HCT116 (cell line): ENCODE measurements around the gene CCSER1.

Experiments used
- ELF1 ChIP-seq: IDR thresholded peaks from 2 replicates; pipeline ENCODE4 v1.6.1; 2012; ENCODE audit warnings: low read depth, borderline replicate concordance
- POLR2AphosphoS5 ChIP-seq: IDR thresholded peaks from 2 replicates; pipeline ENCODE4 v1.6.1; 2011; ENCODE audit warnings: mild to moderate bottlenecking, low read depth, low read length, moderate library complexity
- SIN3A ChIP-seq: IDR thresholded peaks from 2 replicates; pipeline ENCODE4 v1.6.1; 2012; ENCODE audit warnings: low read depth
- SRF ChIP-seq: IDR thresholded peaks from 2 replicates; pipeline ENCODE4 v1.6.1; 2012; ENCODE audit warnings: low read depth
- TF ChIP-seq, protein P1 (sequence below), 3 experiments: fragments of 200-600 bp in 1 of 3; sonication (generic) in 1 of 3; IDR thresholded peaks in 2 of 3; conservative IDR thresholded peaks in 1 of 3; 2 replicates each; pipeline ENCODE4 v1.5.1; 2012 to 2017; ENCODE audit warnings: low read depth in 2 of 3, low read length in 2 of 3, antibody characterized with exemption in 1 of 3, borderline replicate concordance in 1 of 3, control low read depth in 1 of 3, mild to moderate bottlenecking in 1 of 3, mixed read lengths in 1 of 3, mixed run types in 1 of 3, moderate library complexity in 1 of 3; ENCODE audit not compliant: insufficient read depth in 1 of 3

DNA sequence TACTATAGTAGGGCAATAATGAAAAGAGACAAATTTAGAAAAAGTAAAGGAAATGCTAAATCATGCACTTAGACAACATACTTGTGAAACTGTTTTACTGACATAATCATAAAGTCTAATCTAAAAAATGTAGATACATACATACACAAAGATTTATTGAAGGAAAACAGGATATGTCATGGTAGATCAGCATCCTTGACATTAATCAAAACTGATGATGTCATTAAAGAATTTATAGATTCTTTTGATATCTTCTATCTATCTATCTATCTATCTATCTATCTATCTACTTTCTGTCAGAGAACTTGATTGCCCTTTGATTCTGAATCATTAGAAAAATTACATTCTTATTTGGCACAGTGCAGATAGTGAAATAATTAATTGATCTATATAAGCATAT lies 311.3 kb downstream of the CCSER1 start:
- no peak for TF ChIP-seq SIN3A
- no peak for TF ChIP-seq POLR2AphosphoS5
- TF ChIP-seq, protein P1, sequence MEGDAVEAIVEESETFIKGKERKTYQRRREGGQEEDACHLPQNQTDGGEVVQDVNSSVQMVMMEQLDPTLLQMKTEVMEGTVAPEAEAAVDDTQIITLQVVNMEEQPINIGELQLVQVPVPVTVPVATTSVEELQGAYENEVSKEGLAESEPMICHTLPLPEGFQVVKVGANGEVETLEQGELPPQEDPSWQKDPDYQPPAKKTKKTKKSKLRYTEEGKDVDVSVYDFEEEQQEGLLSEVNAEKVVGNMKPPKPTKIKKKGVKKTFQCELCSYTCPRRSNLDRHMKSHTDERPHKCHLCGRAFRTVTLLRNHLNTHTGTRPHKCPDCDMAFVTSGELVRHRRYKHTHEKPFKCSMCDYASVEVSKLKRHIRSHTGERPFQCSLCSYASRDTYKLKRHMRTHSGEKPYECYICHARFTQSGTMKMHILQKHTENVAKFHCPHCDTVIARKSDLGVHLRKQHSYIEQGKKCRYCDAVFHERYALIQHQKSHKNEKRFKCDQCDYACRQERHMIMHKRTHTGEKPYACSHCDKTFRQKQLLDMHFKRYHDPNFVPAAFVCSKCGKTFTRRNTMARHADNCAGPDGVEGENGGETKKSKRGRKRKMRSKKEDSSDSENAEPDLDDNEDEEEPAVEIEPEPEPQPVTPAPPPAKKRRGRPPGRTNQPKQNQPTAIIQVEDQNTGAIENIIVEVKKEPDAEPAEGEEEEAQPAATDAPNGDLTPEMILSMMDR (IDR thresholded peaks at IDR 0.05 in 2 of 3, conservative IDR thresholded peaks at IDR 0.05 in 1 of 3; ENCODE audit: borderline replicate concordance in 1 of 3, insufficient read depth in 1 of 3, low read depth in 2 of 3, low read length in 2 of 3), result no peak
- TF ChIP-seq ELF1, result no peak
- no peak for TF ChIP-seq SRF
